ENCODE data around the gene SLC16A4.
"Not testable (repeated sequence)": the region's sequence is repeated elsewhere in the genome, so short reads cannot be mapped to it uniquely, and the experiment has no call there.

The SLC16A4 gene

GRCh38 chr1:110390692-110391245 lies at the start of gene SLC16A4:
Gene SLC16A4 (minus strand): TSS chr1:110391026. CDS start chr1:110389323, 1,703 bp downstream.
- TF ChIP-seq CTCF (IDR thresholded peaks at IDR 0.05; ENCODE audit: low read depth, low read length), result no peak
- TF ChIP-seq POLR2A (IDR thresholded peaks at IDR 0.05; ENCODE audit: extremely low read depth, insufficient read length), result no peak
- TF ChIP-seq MAX (IDR thresholded peaks at IDR 0.05; ENCODE audit: low read depth, low read length), result no peak
- TF ChIP-seq MYC (IDR thresholded peaks at IDR 0.05; ENCODE audit: low read depth, low read length), result no peak
- H3K4me3 ChIP-seq (ENCODE audit: low read depth, low read length), result no peak within 1 kb of the TSS
- no peak for DNase-seq (ENCODE audit: low read depth)

- H3K4me3 ChIP-seq (ENCODE audit: low read depth, low read length); DNase-seq (ENCODE audit: low read depth): not testable (repeated sequence)
Observed at GRCh38 chr1:110439873-110440272, 49.0 kb upstream of the SLC16A4 start.

GRCh38 chr1:110438893-110439292 lies 48.1 kb upstream of the SLC16A4 start:
- no peak for DNase-seq (ENCODE audit: low read depth)
- TF ChIP-seq CTCF (IDR thresholded peaks at IDR 0.05; ENCODE audit: low read depth, low read length), result no peak
- TF ChIP-seq POLR2A (IDR thresholded peaks at IDR 0.05; ENCODE audit: extremely low read depth, insufficient read length), result no peak
- no peak for TF ChIP-seq MYC (IDR thresholded peaks at IDR 0.05; ENCODE audit: low read depth, low read length)
- no peak overlapping the region for H3K4me3 ChIP-seq (ENCODE audit: low read depth, low read length)

GRCh38 chr1:110437645-110438299 lies 46.9 kb upstream of the SLC16A4 start:
- not testable (repeated sequence) for DNase-seq (ENCODE audit: low read depth); H3K4me3 ChIP-seq (ENCODE audit: low read depth, low read length)

GRCh38 chr1:110436635-110437034 lies 45.8 kb upstream of the SLC16A4 start:
- H3K4me3 ChIP-seq (ENCODE audit: low read depth, low read length), result no peak overlapping the region
- TF ChIP-seq CTCF (IDR thresholded peaks at IDR 0.05; ENCODE audit: low read depth, low read length) (no peak), MAX (IDR thresholded peaks at IDR 0.05; ENCODE audit: low read depth, low read length) (no peak), MYC (IDR thresholded peaks at IDR 0.05; ENCODE audit: low read depth, low read length) (no peak), POLR2A (IDR thresholded peaks at IDR 0.05; ENCODE audit: extremely low read depth, insufficient read length) (no peak)
- no peak for DNase-seq (ENCODE audit: low read depth)

- no peak for DNase-seq (ENCODE audit: low read depth)
- no peak overlapping the region for H3K4me3 ChIP-seq (ENCODE audit: low read depth, low read length)
- TF ChIP-seq MYC (IDR thresholded peaks at IDR 0.05; ENCODE audit: low read depth, low read length), result no peak
- no peak for TF ChIP-seq CTCF (IDR thresholded peaks at IDR 0.05; ENCODE audit: low read depth, low read length)
- TF ChIP-seq POLR2A (IDR thresholded peaks at IDR 0.05; ENCODE audit: extremely low read depth, insufficient read length), result no peak
- TF ChIP-seq MAX (IDR thresholded peaks at IDR 0.05; ENCODE audit: low read depth, low read length), result no peak
Observed at GRCh38 chr1:110434946-110435345, 44.1 kb upstream of the SLC16A4 start.

GRCh38 chr1:110433803-110434202 lies 43.0 kb upstream of the SLC16A4 start:
- H3K4me3 ChIP-seq (ENCODE audit: low read depth, low read length), result no peak overlapping the region
- DNase-seq (ENCODE audit: low read depth), result peak; percentile 86
- peak; percentile 46 for TF ChIP-seq CTCF (IDR thresholded peaks at IDR 0.05; ENCODE audit: low read depth, low read length)
- TF ChIP-seq MAX (IDR thresholded peaks at IDR 0.05; ENCODE audit: low read depth, low read length), result peak; percentile 63; the same call in 1 of the 2 replicates
- no peak for TF ChIP-seq POLR2A (IDR thresholded peaks at IDR 0.05; ENCODE audit: extremely low read depth, insufficient read length)
- peak; percentile 82 for TF ChIP-seq MYC (IDR thresholded peaks at IDR 0.05; ENCODE audit: low read depth, low read length)

Measured in NB4 (cell line).